HL-60 (cell line): ENCODE data around the gene PTPN1.

Experiments
- DNase-seq, 2 experiments: peaks; one replicate each; pipeline ENCODE4 v3.0.0-alpha.2; 2010 to 2020; ENCODE audit warnings: low read depth in 1 of 2, low spot score in 1 of 2
- H3K27ac ChIP-seq: fragments of 250-450 bp; sonication (Bioruptor Pico); replicated peaks from 2 replicates; pipeline ENCODE4 v1.5.1; 2020; ENCODE audit warnings: mild to moderate bottlenecking, moderate library complexity
- H3K27me3 ChIP-seq: fragments of 250-450 bp; sonication (Bioruptor Pico); 2 replicates; pipeline ENCODE4 v1.5.1; 2021; ENCODE audit warnings: mild to moderate bottlenecking, moderate library complexity; ENCODE audit not compliant: insufficient read depth, poor library complexity, severe bottlenecking
- H3K4me3 ChIP-seq: replicated peaks from 2 replicates; pipeline ENCODE4 v1.5.1; 2011; ENCODE audit warnings: mild to moderate bottlenecking, control low read depth, low read length; ENCODE audit not compliant: insufficient read depth
- GABPA ChIP-seq: IDR thresholded peaks from 2 replicates; pipeline ENCODE4 v1.6.1; 2012; ENCODE audit warnings: low read depth
- POLR2AphosphoS5 ChIP-seq: IDR thresholded peaks from 2 replicates; pipeline ENCODE4 v1.6.1; 2012; ENCODE audit warnings: low read depth
- REST ChIP-seq: IDR thresholded peaks from 2 replicates; pipeline ENCODE4 v1.6.1; 2012; ENCODE audit warnings: low read depth; ENCODE audit not compliant: insufficient replicate concordance
- SPI1 ChIP-seq: IDR thresholded peaks from 2 replicates; pipeline ENCODE4 v1.6.1; 2012; ENCODE audit warnings: low read depth, mild to moderate bottlenecking, borderline replicate concordance
- TF ChIP-seq, protein P1 (sequence below): IDR thresholded peaks from one replicate; pipeline ENCODE4 v1.5.1; 2011; ENCODE audit warnings: low read length, control low read depth, inconsistent platforms; ENCODE audit not compliant: insufficient read depth

Gene PTPN1

DNA sequence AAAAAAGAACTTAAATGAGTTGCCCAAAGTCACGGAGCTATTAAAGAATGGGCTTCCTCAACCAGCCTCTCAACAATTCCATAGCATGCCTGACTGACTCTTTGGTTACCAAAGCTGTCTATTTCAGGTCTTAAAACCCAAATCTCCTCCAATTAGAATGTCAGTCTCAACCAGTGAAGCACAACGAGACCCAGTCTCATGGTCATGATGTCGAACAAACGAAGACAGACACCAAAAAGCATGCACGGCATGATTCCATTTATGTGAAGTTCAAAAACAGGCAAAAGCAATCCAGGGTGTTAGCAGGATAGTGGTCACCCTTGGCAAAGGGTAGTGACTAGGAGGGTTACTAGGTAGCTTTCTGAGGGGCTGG is 16.3 kb upstream of the PTPN1 start:
- no peak overlapping the region for H3K27ac ChIP-seq
- H3K27me3 ChIP-seq: no peaks in the 10 kb centered on the region
- no peak for DNase-seq
- TF ChIP-seq SPI1 (no peak), POLR2AphosphoS5 (no peak), GABPA (no peak), REST (no peak)
- TF ChIP-seq, protein P1, sequence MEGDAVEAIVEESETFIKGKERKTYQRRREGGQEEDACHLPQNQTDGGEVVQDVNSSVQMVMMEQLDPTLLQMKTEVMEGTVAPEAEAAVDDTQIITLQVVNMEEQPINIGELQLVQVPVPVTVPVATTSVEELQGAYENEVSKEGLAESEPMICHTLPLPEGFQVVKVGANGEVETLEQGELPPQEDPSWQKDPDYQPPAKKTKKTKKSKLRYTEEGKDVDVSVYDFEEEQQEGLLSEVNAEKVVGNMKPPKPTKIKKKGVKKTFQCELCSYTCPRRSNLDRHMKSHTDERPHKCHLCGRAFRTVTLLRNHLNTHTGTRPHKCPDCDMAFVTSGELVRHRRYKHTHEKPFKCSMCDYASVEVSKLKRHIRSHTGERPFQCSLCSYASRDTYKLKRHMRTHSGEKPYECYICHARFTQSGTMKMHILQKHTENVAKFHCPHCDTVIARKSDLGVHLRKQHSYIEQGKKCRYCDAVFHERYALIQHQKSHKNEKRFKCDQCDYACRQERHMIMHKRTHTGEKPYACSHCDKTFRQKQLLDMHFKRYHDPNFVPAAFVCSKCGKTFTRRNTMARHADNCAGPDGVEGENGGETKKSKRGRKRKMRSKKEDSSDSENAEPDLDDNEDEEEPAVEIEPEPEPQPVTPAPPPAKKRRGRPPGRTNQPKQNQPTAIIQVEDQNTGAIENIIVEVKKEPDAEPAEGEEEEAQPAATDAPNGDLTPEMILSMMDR: no peak
- H3K4me3 ChIP-seq: no peak overlapping the region

GRCh38 chr20:50494428-50494827 is 15.8 kb upstream of the PTPN1 start:
- H3K27me3 ChIP-seq: no peaks in the 10 kb centered on the region
- TF ChIP-seq SPI1: no peak
- TF ChIP-seq, protein P1: no peak
- no peak for TF ChIP-seq REST
- TF ChIP-seq POLR2AphosphoS5: no peak
- TF ChIP-seq GABPA: no peak

GRCh38 chr20:50496773-50497385 is 13.3 kb upstream of the PTPN1 start:
- Histone ChIP-seq H3K27ac (no peak overlapping the region), H3K27me3 (no peaks in the 10 kb centered on the region), H3K4me3 (no peak overlapping the region)
- TF ChIP-seq GABPA: no peak
- TF ChIP-seq, protein P1: no peak
- TF ChIP-seq REST: no peak
- no peak for TF ChIP-seq SPI1
- no peak for DNase-seq

More at GRCh38 chr20:50494428-50494827, 15.8 kb upstream of the PTPN1 start:
- DNase-seq: no peak
- H3K4me3 ChIP-seq: no peak overlapping the region
- H3K27ac ChIP-seq: no peak overlapping the region
